Measurements from ENCODE around the gene MVB12A.

Gene MVB12A

GRCh38 chr19:17454576-17455071, 34.8 kb downstream of the MVB12A start:
- no peak for TF ChIP-seq CTCF (IDR thresholded peaks at IDR 0.05; ENCODE audit: low read depth, low read length)
- DNase-seq (ENCODE audit: low read depth in 2 of 2), result no peak
- no peak overlapping the region for H3K4me3 ChIP-seq (replicated peaks in 1 of 2; ENCODE audit: low read depth in 2 of 2, low read length in 2 of 2)

DNA sequence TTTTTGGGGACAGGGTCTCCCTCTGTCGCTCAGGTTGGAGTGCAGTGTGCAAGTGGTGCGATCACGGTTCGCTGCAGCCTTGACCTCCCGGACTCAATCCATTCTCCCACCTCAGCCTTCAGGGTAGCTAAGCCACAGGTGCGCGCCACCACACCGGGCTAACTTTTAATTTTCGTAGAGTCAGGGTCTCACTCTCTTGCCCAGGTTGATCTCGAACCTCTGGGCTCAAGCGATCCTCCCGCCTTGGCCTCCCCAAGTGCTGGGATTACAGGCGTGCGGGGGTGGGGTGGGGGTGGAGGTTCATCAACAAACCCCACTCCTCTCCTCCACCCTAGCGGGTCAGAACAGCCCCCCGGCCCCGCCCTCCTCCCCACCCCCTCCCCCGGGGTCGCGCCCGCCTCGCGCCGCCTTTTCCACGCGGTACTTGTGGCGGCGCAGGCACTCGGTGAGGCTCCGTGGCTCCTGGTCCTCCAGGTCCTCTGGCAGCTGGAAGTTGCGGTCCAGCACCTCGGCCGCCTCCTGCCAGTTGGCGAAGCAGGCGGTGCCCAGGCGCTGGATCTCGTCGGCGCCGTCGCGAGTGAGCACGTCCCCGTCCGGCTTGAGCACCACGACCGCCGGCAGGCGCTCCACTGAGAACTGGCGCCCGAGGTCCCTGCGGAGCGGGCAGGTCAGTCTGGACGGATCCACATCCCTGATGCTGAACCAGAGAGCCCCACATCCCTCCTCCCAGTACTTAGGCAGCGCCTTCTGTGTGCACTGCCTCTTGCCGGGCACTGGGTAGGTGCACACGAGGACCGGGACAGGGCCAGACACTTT, 35.7 kb downstream of the MVB12A start:
- no peak for DNase-seq (ENCODE audit: low read depth in 2 of 2)
- no peak overlapping the region for H3K4me3 ChIP-seq (replicated peaks in 1 of 2; ENCODE audit: low read depth in 2 of 2, low read length in 2 of 2)
- TF ChIP-seq CTCF (IDR thresholded peaks at IDR 0.05; ENCODE audit: low read depth, low read length), result no peak

GRCh38 chr19:17456127-17456526, 36.3 kb downstream of the MVB12A start:
- TF ChIP-seq CTCF (IDR thresholded peaks at IDR 0.05; ENCODE audit: low read depth, low read length), result no peak
- no peak overlapping the region for H3K4me3 ChIP-seq (replicated peaks in 1 of 2; ENCODE audit: low read depth in 2 of 2, low read length in 2 of 2)
- no peak for DNase-seq (ENCODE audit: low read depth in 2 of 2)

DNA sequence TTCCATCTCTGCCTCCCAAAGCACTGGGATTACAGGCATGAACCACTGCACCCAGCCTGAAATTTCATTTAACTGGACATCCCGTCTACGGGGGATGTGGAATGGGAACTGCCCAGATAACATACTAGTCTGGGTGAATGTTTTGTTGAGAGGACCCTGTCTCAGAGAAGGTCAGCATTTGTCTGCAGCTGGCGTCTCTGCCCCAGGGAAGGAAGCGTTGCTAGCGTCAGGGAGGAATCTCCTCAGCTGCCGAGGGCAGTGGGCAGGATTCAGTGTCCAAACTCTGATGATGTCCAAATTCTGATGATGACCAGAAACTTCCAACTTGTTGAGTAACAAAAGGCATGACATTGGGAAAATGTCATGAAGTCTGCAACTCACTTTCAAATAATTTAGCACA, 37.8 kb downstream of the MVB12A start:
- TF ChIP-seq CTCF (IDR thresholded peaks at IDR 0.05; ENCODE audit: low read depth, low read length), result no peak
- DNase-seq (ENCODE audit: low read depth in 2 of 2), result no peak
- no peak overlapping the region for H3K4me3 ChIP-seq (replicated peaks in 1 of 2; ENCODE audit: low read depth in 2 of 2, low read length in 2 of 2)

DNA sequence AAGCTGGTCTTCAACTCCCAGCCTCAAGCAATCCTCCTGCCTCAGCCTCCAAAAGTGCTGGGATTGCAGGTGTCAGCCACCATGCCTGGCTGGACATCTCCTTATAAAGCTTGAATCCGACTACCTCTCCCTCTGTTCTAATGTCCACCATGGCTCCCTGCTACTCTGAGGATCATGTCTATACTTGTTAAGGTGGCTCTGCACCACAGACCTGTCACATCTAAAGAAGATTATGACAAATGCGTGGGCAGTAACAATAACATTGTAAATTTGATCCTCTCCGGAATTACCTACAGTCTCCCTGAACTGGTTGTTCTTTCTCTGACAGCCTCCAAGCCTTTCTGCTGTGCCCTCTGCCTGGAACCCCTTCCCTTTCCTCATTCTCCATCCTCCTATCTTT, 39.1 kb downstream of the MVB12A start:
- no peak for TF ChIP-seq CTCF (IDR thresholded peaks at IDR 0.05; ENCODE audit: low read depth, low read length)
- no peak for DNase-seq (ENCODE audit: low read depth in 2 of 2)
- no peak overlapping the region for H3K4me3 ChIP-seq (replicated peaks in 1 of 2; ENCODE audit: low read depth in 2 of 2, low read length in 2 of 2)

- TF ChIP-seq CTCF (IDR thresholded peaks at IDR 0.05; ENCODE audit: low read depth, low read length), result no peak
- H3K4me3 ChIP-seq (replicated peaks in 1 of 2; ENCODE audit: low read depth in 2 of 2, low read length in 2 of 2), result no peak within 1 kb of the TSS
- no peak for DNase-seq (ENCODE audit: low read depth in 2 of 2)
These were observed 40.8 kb downstream of the MVB12A start, which contains the start of gene NXNL1 for GRCh38 chr19:17460372-17461230. Gene NXNL1 (minus strand): TSS chr19:17460926. CDS start chr19:17460869, 57 bp downstream.
